GM18498 (cell line): ENCODE measurements around the gene KRTAP5-1.

Experiments
- ATAC-seq: cut with Tn5 transposase; IDR thresholded peaks from one replicate; pipeline ENCODE4 v1.9.1; 2021; ENCODE audit warnings: mild to moderate bottlenecking, moderate library complexity; ENCODE audit not compliant: unreplicated experiment

The KRTAP5-1 gene

GRCh38 chr11:1546077-1546535 is 39.0 kb downstream of the KRTAP5-1 start:
- ATAC-seq: no peak

DNA sequence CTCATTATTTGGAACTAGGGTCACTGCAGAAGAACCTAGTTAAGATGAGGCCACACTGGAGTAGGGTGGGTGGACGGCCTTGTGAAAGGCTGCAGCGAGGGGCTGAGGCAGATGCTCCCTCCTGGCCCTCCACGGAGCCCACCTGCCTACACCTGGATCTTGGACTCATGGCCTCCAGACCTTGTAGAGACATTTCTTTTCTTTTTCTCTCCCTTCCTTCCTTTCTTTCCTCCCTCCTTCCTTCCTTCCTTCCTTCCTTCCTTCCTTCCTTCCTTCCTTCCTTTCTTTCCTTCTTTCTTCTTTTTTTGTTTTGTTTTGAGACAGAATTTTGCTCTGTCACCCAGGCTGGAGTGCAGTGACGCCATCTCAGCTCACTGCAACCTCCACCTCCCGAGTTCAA is 39.7 kb downstream of the KRTAP5-1 start:
- no peak for ATAC-seq

DNA sequence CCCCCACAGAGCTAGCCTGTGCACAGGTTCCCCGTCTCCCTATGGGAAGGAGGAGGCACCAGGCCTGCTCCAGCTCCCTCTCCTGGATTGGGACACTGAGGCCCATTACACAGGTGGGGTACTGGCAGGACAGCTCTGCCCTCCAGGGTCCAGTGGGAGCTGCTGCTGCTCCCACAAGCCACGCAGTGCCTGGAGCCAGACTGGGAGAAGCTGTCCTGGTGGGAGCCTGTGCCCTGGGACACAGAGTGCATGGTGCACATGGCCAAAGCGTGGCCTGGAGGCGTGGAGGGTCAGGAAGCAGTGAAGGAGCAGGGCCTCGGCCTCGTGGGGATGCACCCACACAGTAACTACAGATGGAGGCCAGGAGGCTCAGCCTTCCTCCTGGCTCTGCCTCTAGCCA is 40.5 kb downstream of the KRTAP5-1 start:
- ATAC-seq: no peak

- ATAC-seq: no peak
Measured at GRCh38 chr11:1543606-1544263, 41.3 kb downstream of the KRTAP5-1 start.

GRCh38 chr11:1542267-1542666 is 42.8 kb downstream of the KRTAP5-1 start:
- ATAC-seq: no peak

GRCh38 chr11:1541474-1542204 is 43.4 kb downstream of the KRTAP5-1 start:
- ATAC-seq: no peak

DNA sequence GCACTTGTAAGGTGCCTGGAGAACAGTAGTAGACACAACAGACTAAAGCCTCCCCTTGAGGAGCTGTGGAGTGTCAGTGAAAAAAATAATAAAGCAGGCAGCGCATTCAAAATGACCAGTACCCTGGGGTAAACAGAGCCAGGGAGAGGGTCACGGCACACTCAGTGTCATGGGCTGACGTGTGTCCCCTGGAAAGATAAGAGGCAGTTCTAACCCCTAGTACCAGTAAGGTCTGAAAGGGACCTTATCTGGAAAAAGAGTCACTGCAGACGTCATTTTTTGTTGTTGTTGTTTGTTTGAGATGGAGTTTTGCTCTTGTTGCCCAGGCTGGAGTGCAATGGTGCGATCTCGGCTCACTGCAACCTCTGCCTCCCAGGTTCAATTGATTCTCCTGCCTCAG is 45.0 kb downstream of the KRTAP5-1 start:
- ATAC-seq: no peak

DNA sequence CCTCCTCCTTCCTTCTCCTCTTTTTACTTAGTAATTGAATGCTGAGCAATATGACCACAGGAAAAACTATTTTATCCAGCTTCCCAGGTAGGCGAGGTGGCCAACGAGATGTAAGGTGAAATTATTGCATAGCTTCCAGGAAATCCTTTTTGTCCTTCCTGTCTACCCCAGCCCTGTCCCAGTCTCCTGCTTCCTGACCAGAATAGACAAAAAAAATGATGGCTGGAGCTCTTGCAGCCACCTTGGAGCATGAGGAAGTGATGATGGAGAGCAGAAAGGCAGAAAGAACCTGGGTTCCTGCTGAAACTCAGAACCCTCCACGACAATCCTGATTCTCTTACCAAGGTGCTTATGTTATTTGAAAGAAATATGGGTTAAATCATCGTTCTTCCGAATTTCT is 46.9 kb downstream of the KRTAP5-1 start:
- no peak for ATAC-seq

- ATAC-seq: no peak
Measured at GRCh38 chr11:1536065-1536843, 48.8 kb downstream of the KRTAP5-1 start.

GRCh38 chr11:1534682-1535081 is 50.4 kb downstream of the KRTAP5-1 start:
- ATAC-seq: no peak
